Neural crest cell (in vitro differentiated cells): ENCODE data around the gene FRMD3. TPM values are rescaled to one million over a fixed set of nuclear protein-coding genes. Genes with fewer than 3 reads are reported as not detected.

Experiments
- DNase-seq: peaks from one replicate; pipeline ENCODE4 v3.0.0; 2021; ENCODE audit warnings: low read depth, mixed read lengths, low spot score
- H3K27ac Mint-ChIP-seq: one replicate; pipeline ENCODE4 v1.8.0; 2021; ENCODE audit warnings: mild to moderate bottlenecking, mixed read lengths; ENCODE audit not compliant: unreplicated experiment
- H3K27me3 Mint-ChIP-seq: 2 replicates; pipeline ENCODE4 v1.8.0; 2021; ENCODE audit warnings: low read depth, mild to moderate bottlenecking, mixed read lengths
- H3K36me3 Mint-ChIP-seq: 2 replicates; pipeline ENCODE4 v1.8.0; 2021; ENCODE audit warnings: low read depth, mild to moderate bottlenecking, mixed read lengths
- H3K4me1 Mint-ChIP-seq: 2 replicates; pipeline ENCODE4 v1.8.0; 2021; ENCODE audit warnings: mixed read lengths
- H3K4me3 Mint-ChIP-seq: one replicate; pipeline ENCODE4 v1.8.0; 2021; ENCODE audit warnings: mild to moderate bottlenecking, mixed read lengths
- H3K9me3 Mint-ChIP-seq: 2 replicates; pipeline ENCODE4 v1.8.0; 2021; ENCODE audit warnings: mixed read lengths
- CTCF ChIP-seq: fragments of 200-600 bp; sonication (generic); conservative IDR thresholded peaks from 2 replicates; pipeline ENCODE4 v1.5.0; 2021; ENCODE audit warnings: antibody characterized with exemption, mild to moderate bottlenecking
- total RNA-seq: library from RNA; stranded (reverse); gene quantifications from 2 replicates; pipeline ENCODE4 v1.2.1, GENCODE V29; 2021

The FRMD3 gene
- total RNA-seq, 1 donor from 2014 or later = 2.3 TPM

- Mint-ChIP-seq H3K4me3 (no peak overlapping the region), H3K27ac (no peak overlapping the region), H3K36me3 (no peaks in the 10 kb centered on the region), H3K9me3 (no peaks in the 10 kb centered on the region), H3K27me3 (no peaks in the 10 kb centered on the region), H3K4me1 (peaks cover 12% of the 10 kb centered on the region)
- no peak for TF ChIP-seq CTCF
- DNase-seq = no peak
These were observed 113.0 kb downstream of the FRMD3 start for GRCh38 chr9:83425240-83425639.

- Mint-ChIP-seq H3K27me3 (no peaks in the 10 kb centered on the region), H3K4me3 (no peak overlapping the region), H3K36me3 (no peaks in the 10 kb centered on the region), H3K27ac (no peak overlapping the region), H3K9me3 (no peaks in the 10 kb centered on the region), H3K4me1 (peaks cover 12% of the 10 kb centered on the region)
- DNase-seq = no peak
- no peak for TF ChIP-seq CTCF
These were observed 113.4 kb downstream of the FRMD3 start for GRCh38 chr9:83424831-83425230.

- H3K4me1 Mint-ChIP-seq = peaks cover 12% of the 10 kb centered on the region
- no peak overlapping the region for H3K4me3 Mint-ChIP-seq
- no peak for DNase-seq
- TF ChIP-seq CTCF = no peak
- no peaks in the 10 kb centered on the region for H3K27me3 Mint-ChIP-seq
- peaks cover 4% of the 10 kb centered on the region for H3K9me3 Mint-ChIP-seq
- peaks cover 3% of the 10 kb centered on the region for H3K36me3 Mint-ChIP-seq
- H3K27ac Mint-ChIP-seq = no peak overlapping the region
These were observed 114.1 kb downstream of the FRMD3 start for GRCh38 chr9:83423815-83424707.

- no peak overlapping the region for H3K27ac Mint-ChIP-seq
- H3K36me3 Mint-ChIP-seq = peaks cover 3% of the 10 kb centered on the region
These were observed 115.7 kb downstream of the FRMD3 start for GRCh38 chr9:83422527-83422926.

GRCh38 chr9:83420486-83420885, 117.7 kb downstream of the FRMD3 start:
- Mint-ChIP-seq H3K27ac (no peak overlapping the region), H3K27me3 (no peaks in the 10 kb centered on the region), H3K9me3 (peaks cover 15% of the 10 kb centered on the region), H3K36me3 (peaks cover 3% of the 10 kb centered on the region), H3K4me1 (peaks cover 12% of the 10 kb centered on the region), H3K4me3 (no peak overlapping the region)
- no peak for TF ChIP-seq CTCF
- DNase-seq = no peak

More at GRCh38 chr9:83422527-83422926, 115.7 kb downstream of the FRMD3 start:
- DNase-seq = no peak
- Mint-ChIP-seq H3K4me1 (peaks cover 12% of the 10 kb centered on the region), H3K27me3 (no peaks in the 10 kb centered on the region), H3K9me3 (peaks cover 12% of the 10 kb centered on the region), H3K4me3 (no peak overlapping the region)
- TF ChIP-seq CTCF = no peak
